Measurements from ENCODE around the gene SRL. TPM values are rescaled to one million over a fixed set of nuclear protein-coding genes. Genes with fewer than 3 reads are reported as not detected.

SRL gene
- total and polyA plus RNA-seq, 2 of the 13 experiments (the other 11 are each of a cell fraction or from before 2014, with no cell fraction given) = 0.05 TPM; not detected in 1

GRCh38 chr16:4290236-4290830 lies 48.5 kb upstream of the SRL start (continued):
- TF ChIP-seq, protein P1, sequence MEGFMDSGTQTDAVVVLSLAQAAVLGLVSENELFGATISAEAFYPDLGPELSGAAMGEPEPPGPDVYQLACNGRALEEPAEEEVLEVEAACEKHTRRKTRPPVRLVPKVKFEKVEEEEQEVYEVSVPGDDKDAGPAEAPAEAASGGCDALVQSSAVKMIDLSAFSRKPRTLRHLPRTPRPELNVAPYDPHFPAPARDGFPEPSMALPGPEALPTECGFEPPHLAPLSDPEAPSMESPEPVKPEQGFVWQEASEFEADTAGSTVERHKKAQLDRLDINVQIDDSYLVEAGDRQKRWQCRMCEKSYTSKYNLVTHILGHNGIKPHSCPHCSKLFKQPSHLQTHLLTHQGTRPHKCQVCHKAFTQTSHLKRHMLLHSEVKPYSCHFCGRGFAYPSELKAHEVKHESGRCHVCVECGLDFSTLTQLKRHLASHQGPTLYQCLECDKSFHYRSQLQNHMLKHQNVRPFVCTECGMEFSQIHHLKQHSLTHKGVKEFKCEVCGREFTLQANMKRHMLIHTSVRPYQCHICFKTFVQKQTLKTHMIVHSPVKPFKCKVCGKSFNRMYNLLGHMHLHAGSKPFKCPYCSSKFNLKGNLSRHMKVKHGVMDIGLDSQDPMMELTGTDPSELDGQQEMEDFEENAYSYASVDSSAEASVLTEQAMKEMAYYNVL (CRISPR knock-in tag; IDR thresholded peaks at IDR 0.05; ENCODE audit: borderline replicate concordance) = no peak
- TF ChIP-seq, protein P2, sequence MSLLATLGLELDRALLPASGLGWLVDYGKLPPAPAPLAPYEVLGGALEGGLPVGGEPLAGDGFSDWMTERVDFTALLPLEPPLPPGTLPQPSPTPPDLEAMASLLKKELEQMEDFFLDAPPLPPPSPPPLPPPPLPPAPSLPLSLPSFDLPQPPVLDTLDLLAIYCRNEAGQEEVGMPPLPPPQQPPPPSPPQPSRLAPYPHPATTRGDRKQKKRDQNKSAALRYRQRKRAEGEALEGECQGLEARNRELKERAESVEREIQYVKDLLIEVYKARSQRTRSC (CRISPR knock-in tag; IDR thresholded peaks at IDR 0.05; ENCODE audit: low read depth) = no peak
- TF ChIP-seq ZNF207 (IDR thresholded peaks at IDR 0.05; ENCODE audit: borderline replicate concordance) = no peak
- no peak for TF ChIP-seq ZNF564 (CRISPR knock-in tag; IDR thresholded peaks at IDR 0.05)
- no peak for TF ChIP-seq ZUFSP (CRISPR knock-in tag; IDR thresholded peaks at IDR 0.05; ENCODE audit: borderline replicate concordance)
- no peak for TF ChIP-seq MXD3 (CRISPR knock-in tag; IDR thresholded peaks at IDR 0.05)
- no peak for TF ChIP-seq HNRNPK (IDR thresholded peaks at IDR 0.05; ENCODE audit: low read depth, low read length, poor library complexity, severe bottlenecking)
- no peak for TF ChIP-seq ARNTL (CRISPR knock-in tag; IDR thresholded peaks at IDR 0.05)
- TF ChIP-seq ZNF44 (CRISPR knock-in tag; IDR thresholded peaks at IDR 0.05) = no peak
- no peak for TF ChIP-seq ZNF616 (CRISPR knock-in tag; IDR thresholded peaks at IDR 0.05; ENCODE audit: low read depth)
- no peak for TF ChIP-seq ZNF496 (CRISPR knock-in tag; IDR thresholded peaks at IDR 0.05; ENCODE audit: insufficient replicate concordance)
- TF ChIP-seq TAF1 (CRISPR knock-in tag; IDR thresholded peaks at IDR 0.05) = no peak
- TF ChIP-seq, protein P3, sequence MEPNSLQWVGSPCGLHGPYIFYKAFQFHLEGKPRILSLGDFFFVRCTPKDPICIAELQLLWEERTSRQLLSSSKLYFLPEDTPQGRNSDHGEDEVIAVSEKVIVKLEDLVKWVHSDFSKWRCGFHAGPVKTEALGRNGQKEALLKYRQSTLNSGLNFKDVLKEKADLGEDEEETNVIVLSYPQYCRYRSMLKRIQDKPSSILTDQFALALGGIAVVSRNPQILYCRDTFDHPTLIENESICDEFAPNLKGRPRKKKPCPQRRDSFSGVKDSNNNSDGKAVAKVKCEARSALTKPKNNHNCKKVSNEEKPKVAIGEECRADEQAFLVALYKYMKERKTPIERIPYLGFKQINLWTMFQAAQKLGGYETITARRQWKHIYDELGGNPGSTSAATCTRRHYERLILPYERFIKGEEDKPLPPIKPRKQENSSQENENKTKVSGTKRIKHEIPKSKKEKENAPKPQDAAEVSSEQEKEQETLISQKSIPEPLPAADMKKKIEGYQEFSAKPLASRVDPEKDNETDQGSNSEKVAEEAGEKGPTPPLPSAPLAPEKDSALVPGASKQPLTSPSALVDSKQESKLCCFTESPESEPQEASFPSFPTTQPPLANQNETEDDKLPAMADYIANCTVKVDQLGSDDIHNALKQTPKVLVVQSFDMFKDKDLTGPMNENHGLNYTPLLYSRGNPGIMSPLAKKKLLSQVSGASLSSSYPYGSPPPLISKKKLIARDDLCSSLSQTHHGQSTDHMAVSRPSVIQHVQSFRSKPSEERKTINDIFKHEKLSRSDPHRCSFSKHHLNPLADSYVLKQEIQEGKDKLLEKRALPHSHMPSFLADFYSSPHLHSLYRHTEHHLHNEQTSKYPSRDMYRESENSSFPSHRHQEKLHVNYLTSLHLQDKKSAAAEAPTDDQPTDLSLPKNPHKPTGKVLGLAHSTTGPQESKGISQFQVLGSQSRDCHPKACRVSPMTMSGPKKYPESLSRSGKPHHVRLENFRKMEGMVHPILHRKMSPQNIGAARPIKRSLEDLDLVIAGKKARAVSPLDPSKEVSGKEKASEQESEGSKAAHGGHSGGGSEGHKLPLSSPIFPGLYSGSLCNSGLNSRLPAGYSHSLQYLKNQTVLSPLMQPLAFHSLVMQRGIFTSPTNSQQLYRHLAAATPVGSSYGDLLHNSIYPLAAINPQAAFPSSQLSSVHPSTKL (CRISPR knock-in tag; IDR thresholded peaks at IDR 0.05) = peak; percentile 83
- TF ChIP-seq, protein P4, sequence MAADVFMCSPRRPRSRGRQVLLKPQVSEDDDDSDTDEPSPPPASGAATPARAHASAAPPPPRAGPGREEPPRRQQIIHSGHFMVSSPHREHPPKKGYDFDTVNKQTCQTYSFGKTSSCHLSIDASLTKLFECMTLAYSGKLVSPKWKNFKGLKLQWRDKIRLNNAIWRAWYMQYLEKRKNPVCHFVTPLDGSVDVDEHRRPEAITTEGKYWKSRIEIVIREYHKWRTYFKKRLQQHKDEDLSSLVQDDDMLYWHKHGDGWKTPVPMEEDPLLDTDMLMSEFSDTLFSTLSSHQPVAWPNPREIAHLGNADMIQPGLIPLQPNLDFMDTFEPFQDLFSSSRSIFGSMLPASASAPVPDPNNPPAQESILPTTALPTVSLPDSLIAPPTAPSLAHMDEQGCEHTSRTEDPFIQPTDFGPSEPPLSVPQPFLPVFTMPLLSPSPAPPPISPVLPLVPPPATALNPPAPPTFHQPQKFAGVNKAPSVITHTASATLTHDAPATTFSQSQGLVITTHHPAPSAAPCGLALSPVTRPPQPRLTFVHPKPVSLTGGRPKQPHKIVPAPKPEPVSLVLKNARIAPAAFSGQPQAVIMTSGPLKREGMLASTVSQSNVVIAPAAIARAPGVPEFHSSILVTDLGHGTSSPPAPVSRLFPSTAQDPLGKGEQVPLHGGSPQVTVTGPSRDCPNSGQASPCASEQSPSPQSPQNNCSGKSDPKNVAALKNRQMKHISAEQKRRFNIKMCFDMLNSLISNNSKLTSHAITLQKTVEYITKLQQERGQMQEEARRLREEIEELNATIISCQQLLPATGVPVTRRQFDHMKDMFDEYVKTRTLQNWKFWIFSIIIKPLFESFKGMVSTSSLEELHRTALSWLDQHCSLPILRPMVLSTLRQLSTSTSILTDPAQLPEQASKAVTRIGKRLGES (CRISPR knock-in tag; IDR thresholded peaks at IDR 0.05; ENCODE audit: borderline replicate concordance) = no peak
- no peak for TF ChIP-seq ZNF546 (CRISPR knock-in tag; conservative IDR thresholded peaks at IDR 0.05)
- TF ChIP-seq ZSCAN29 (CRISPR knock-in tag; conservative IDR thresholded peaks at IDR 0.05) = no peak
- no peak for TF ChIP-seq NFYB (CRISPR knock-in tag; IDR thresholded peaks at IDR 0.05)
- TF ChIP-seq TCF7 (IDR thresholded peaks at IDR 0.05; ENCODE audit: low read depth) = peak; percentile 37; the same call in 1 of the 2 replicates

All from HepG2 (cell line).